Right ventricle myocardium inferior (tissue), 1 donor: ENCODE measurements around the gene GPR17. TPM values are rescaled to one million over a fixed set of nuclear protein-coding genes. Genes with fewer than 3 reads are reported as not detected.

ENCODE experiments used
- ATAC-seq: fragments of 200-7000 bp; cut with Tn5 transposase; one replicate; pipeline ENCODE4 v1.9.1; 2020; ENCODE audit warnings: mild to moderate bottlenecking, moderate library complexity
- DNase-seq: peaks from one replicate; pipeline ENCODE4 v3.0.0; 2021; ENCODE audit errors: missing footprints
- intact Hi-C: fragments of 100-400 bp; cut with DNase I; formaldehyde crosslinking; loops from one replicate; pipeline ENCODE4 v1.11.0; 2022
- total RNA-seq: library from RNA; stranded (reverse); fragmentation: NEBNext Ultra II Directional; extraction: Animal tissue kit (Norgen Biotek cat#: 25700); gene quantifications from one replicate; pipeline ENCODE4 v1.2.1, GENCODE V29; 2021
- donor health status: DM: no; HTN: yes; CAD: no; lungs with severe emphysema.

Gene GPR17
- total RNA-seq, 1 donor from 2014 or later = 0.16 TPM

GRCh38 chr2:127637725-127638252 lies 8.2 kb upstream of the GPR17 start:
- intact Hi-C loops = loop anchor here (5.0 kb wide), 1 partner anchor 35 kb away; no protein-coding TSS in a partner anchor
- DNase-seq (no peak), ATAC-seq (peak; percentile 9)

DNA sequence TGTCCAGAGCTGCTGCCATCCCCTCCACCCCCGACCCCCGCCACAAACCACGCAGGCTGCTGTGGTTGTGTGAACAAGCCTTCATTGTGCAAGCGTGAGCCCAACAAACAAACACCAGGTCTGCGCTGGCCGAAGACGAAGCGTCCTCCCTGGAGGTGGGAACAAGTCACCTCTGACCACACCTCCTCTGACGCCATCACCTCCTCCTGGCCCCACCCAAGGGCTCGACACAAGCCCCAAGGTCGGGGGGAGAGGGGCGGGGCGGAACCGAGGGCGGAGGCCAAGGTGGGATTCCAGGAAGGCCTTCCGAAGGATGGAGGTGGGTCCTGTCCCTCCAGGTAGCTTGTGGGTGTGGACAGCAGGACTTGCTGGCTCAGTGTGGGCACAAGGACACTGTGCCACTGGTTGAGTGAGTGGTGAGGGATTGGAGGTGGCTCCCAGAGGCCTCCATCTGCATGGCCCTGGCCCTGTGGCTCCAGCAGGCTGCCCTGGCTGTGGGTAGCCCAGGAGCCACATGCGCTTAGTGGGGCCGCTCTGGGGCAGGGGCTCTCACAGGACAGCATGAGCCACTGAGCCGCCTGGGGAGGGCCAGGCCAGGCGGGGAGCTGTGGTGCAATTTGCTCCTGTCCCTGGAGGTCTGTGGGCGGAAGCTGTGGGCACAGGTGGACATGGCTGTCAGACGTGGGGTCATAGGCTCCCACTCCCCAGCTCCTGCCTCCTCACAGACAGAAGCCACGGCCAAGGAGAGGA lies 7.4 kb upstream of the GPR17 start:
- intact Hi-C loops = loop anchor here (5.0 kb wide), 1 partner anchor 34 kb away; no protein-coding TSS in a partner anchor
- ATAC-seq (no peak), DNase-seq (no peak)

DNA sequence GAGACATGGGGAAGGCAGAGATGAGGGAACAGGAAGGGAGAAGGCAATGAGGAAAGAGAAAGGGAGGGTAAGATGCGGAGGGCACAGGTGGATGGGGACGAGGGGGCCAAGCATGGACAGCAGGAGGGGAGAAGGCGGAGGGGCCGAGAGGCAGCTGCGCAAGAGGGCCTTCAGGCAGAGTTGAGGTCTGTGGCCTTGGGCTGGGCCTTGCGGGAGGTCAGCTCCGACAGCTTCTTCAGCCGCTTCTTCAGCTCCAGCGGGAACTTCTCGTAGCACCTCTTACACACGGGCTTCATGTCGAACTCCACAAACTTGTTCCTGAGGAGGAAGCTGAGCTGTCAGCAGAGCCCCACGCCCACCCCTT lies 6.9 kb upstream of the GPR17 start:
- no peak for DNase-seq
- no peak for ATAC-seq
- intact Hi-C loops = loop anchor here (5.0 kb wide), 1 partner anchor 33 kb away; no protein-coding TSS in a partner anchor

GRCh38 chr2:127640082-127641072 lies 5.6 kb upstream of the GPR17 start:
- ATAC-seq = no peak
- DNase-seq = no peak
- intact Hi-C loops = no loop called here

DNA sequence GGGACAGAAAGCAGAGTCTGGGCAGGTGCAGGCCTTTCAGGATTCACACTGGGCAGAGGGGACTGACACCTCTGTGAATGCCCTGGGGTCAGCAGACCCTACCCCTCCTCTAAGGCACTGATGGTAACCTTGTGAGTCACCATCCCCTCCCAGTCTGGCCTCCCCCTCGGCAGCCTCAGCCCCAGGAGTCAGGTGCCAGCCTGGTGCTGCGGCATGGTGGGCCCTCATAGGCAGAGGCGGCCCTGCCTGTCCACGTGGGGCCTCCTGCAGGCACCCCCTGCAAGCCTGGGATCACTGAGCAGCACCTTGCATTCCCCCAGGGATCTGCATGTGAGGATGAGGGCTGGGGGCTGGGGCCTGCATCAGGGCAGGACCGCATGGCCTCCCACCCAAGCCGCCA lies 4.8 kb upstream of the GPR17 start:
- intact Hi-C loops = no loop called here
- no peak for DNase-seq
- no peak for ATAC-seq

DNA sequence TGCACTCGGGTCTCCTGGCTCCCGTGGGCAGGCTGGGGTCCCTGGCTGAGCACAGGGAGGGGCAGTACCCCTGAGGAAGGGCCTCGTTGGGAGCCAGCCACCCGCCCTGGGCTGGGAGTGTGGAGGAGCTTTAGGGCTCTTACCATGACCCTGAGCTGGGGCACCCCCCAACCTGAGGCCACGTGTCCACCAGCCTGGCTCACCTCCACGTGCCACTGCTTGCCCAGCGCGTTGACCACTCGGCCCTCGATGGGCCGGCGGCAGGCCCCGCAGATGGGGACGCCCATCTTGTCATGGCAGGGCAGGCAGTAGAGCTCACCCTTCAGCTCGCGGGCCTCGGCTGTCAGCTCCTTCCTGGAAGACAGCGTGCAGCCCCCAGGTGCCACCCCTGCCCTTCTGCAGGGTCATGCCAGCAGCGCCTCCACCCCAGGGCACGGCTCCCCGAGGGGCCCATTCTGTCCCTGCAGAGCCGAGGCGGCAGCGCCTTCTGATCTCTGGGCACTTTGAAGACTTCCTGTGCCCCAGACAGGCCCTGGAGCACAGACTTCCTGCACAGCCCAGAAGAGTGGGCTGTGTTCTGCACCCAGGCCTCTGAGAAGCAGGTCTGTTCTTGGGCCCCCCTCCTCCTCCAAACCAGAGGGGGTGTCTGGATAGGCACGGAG lies 4.0 kb upstream of the GPR17 start:
- DNase-seq (no peak), ATAC-seq (no peak)
- intact Hi-C loops = no loop called here

GRCh38 chr2:127642706-127643438 lies 3.1 kb upstream of the GPR17 start:
- intact Hi-C loops = no loop called here
- ATAC-seq = no peak
- DNase-seq = no peak

GRCh38 chr2:127643439-127644065 lies 2.4 kb upstream of the GPR17 start:
- DNase-seq (no peak), ATAC-seq (no peak)
- intact Hi-C loops = no loop called here

DNA sequence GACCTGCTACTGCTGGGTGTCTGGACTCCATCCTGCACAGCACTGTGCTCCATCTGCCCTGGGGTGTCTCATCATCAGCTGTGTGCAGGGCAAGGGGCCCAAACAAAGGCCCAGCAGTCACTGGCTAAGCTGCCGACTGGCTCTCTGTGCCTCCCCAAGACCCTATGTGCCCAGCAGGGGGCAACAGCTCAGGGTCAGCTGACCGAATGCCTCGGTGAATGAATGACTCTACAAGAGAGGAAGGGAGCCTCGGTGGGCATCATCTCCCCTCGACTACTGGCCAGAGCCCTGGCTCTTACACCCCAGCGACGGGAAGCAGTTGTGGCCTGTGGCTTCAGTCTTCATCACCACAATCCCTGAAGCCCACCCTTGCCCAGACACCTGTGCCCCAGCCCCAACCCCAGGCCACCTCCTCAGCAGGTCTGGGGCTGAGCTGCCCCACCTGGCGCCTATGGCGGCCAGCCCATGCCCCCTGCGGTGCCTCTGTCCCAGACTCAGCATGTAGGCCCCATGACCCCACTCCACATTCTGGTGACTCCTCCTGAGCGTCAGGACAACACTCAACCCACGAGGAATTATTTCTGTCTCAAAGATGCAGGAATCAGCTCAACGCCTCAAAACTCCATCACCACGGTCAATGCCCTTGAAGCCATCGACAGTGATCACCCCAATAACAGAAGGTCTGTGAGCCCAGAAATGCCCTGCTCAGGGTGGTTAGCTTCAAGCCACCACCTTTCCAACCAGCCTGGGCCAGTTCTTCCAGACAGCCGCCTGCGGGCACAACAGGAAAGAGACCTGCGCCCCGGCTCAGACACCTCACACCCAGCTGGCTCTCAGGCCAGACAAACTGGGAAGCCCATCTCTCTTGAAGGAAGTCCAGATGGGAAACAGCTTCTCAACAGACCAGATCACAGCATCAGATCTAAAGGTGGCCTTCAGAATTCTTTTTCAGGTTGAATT lies 1.6 kb upstream of the GPR17 start:
- no peak for DNase-seq
- intact Hi-C loops = no loop called here

GRCh38 chr2:127645026-127645394 lies 943 bp upstream of the GPR17 start:
- ATAC-seq = no peak
- intact Hi-C loops = no loop called here
- DNase-seq = no peak

More for the DNA sequence above, 1.6 kb upstream of the GPR17 start:
- ATAC-seq = no peak

DNA sequence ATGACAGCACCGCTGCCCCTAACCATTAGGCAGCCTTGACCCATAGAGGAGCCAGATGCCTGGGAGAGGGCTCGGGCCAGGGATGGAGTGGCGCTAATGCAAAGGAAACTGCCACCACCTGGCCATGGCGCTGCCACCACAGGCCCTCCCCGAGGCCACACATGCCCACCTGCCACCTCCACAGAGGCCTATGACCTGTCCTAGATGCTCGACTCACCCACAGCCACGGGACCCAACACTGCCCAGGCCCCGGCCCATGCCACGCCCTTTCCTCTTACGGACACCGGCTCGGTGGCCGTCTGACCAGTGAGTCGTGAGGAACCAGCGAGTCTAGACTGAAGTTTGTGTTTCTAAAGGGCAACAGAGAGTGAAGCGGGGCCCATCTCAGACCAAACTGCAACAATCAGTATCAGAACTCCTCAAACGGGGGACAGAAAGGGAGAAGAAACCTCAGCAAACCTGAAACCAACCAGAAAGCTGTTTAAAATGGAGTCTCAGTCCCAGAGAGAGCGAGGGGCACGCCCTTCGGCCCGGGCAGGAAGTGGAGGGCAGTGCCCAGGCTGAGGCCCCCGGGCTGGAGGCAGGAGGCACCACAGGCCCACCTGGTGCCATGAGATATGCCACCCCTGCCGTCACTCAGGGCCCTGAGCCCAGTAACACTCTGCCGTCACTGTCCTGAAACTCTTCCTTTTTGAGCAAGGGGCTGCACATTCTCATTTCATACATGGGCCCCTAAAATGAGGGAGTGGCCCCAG lies 711 bp downstream of the GPR17 start:
- intact Hi-C loops = no loop called here
- ATAC-seq (no peak), DNase-seq (peak; percentile 70)

DNA sequence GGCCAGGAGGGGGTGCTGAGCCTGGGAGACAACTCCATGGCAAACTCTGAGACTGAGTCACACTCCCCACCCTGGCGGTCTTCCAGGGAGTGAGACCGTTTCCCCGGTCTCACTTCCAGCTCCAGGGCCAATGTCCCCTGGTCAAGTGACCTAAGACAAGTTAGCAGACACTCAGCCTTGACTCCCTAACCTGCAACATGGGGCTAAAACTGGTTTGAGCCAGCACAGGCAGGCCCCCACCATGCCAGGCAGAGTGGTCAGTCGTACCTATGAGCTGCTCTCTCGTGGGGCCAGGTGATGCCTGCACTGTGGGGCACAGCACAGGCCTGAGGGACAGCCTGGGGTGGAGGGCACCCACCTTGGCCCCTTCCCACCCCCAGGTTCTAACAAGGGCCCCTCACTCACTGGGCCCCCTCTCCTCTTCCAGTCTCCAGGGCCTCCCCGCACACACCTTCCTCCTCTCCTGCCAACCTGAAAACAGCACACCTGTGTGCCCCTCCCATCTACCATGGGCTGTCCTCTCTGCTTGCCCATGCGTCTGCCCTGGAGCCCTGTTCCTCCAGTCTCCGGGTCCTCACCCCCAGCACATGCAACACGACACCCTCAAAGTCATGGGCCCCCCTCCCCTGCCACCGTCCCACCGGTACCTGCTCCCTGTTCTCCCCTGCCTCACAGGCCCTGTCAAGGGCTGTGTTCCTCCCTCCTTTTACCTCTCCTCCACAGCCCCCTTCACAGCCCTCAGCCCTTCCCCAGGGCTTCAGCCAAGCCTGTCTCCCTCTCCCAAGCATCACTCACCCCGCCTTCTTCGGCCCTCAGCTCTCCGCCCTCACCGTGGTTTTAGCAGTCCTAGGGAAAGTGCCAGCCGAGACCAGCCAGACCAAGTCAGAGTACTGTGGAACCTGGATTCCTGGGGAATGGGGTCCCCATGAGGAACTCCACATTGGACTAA lies 1.6 kb downstream of the GPR17 start:
- intact Hi-C loops = no loop called here
- DNase-seq (peak; percentile 57), ATAC-seq (no peak)

GRCh38 chr2:127648321-127648720 lies 2.4 kb downstream of the GPR17 start:
- DNase-seq (peak; percentile 53), ATAC-seq (no peak)
- intact Hi-C loops = no loop called here

GRCh38 chr2:127649100-127649611 lies 3.2 kb downstream of the GPR17 start:
- ATAC-seq (no peak), DNase-seq (peak; percentile 69)

DNA sequence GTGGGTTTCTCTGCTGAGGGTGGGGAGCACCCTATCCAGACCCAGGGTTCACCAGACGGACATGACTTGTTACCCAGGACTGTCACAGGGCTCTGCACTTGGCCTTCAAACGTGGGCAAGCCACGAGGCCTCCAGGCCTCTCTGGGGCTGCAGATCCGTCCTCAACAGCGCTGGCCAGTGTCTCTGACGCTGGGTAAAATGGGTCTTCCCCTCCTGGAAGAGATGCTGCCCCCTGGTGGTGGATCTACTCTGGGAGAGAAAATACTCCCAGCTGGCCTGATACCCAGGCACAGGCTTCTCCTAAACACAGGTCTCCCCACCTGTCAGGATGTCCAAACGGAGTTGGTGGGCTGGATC lies 3.7 kb downstream of the GPR17 start:
- DNase-seq (peak; percentile 86), ATAC-seq (peak; percentile 24)
- intact Hi-C loops = no loop called here

More at GRCh38 chr2:127649100-127649611, 3.2 kb downstream of the GPR17 start:
- intact Hi-C loops = no loop called here
